Mucosa of rectum (tissue), 2 donors: ENCODE results near the gene WSCD1.

Experiments used
- H3K27ac ChIP-seq, 2 donors: one replicate each; pipeline ENCODE4 v1.7.0; 2013; ENCODE audit warnings: inconsistent platforms in 2 of 2, low read depth in 2 of 2, low read length in 2 of 2
- H3K27me3 ChIP-seq, 2 donors: one replicate each; pipeline ENCODE4 v1.7.0; 2013; ENCODE audit warnings: low read length in 2 of 2; ENCODE audit not compliant: control insufficient read depth in 2 of 2, insufficient read depth in 2 of 2
- H3K36me3 ChIP-seq, 2 donors: one replicate each; pipeline ENCODE4 v1.7.0; 2013; ENCODE audit warnings: low read length in 2 of 2; ENCODE audit not compliant: control insufficient read depth in 2 of 2, insufficient read depth in 2 of 2
- H3K4me1 ChIP-seq, 2 donors: one replicate each; pipeline ENCODE4 v1.7.0; 2013; ENCODE audit warnings: low read length in 2 of 2, mild to moderate bottlenecking in 1 of 2; ENCODE audit not compliant: control insufficient read depth in 2 of 2, insufficient read depth in 2 of 2
- H3K4me3 ChIP-seq, 2 donors: one replicate each; pipeline ENCODE4 v1.7.0; 2013; ENCODE audit warnings: low read length in 2 of 2
- H3K9ac ChIP-seq, 2 donors: one replicate each; pipeline ENCODE4 v1.7.0; 2013; ENCODE audit warnings: low read length in 2 of 2, low read depth in 1 of 2, mild to moderate bottlenecking in 1 of 2
- H3K9me3 ChIP-seq, 2 donors: one replicate each; pipeline ENCODE4 v1.7.0; 2013; ENCODE audit warnings: low read length in 2 of 2; ENCODE audit not compliant: control insufficient read depth in 2 of 2
- donor health status: healthy.
- donor health status: Normal muscosa, but diverticular disease.

Gene WSCD1

DNA sequence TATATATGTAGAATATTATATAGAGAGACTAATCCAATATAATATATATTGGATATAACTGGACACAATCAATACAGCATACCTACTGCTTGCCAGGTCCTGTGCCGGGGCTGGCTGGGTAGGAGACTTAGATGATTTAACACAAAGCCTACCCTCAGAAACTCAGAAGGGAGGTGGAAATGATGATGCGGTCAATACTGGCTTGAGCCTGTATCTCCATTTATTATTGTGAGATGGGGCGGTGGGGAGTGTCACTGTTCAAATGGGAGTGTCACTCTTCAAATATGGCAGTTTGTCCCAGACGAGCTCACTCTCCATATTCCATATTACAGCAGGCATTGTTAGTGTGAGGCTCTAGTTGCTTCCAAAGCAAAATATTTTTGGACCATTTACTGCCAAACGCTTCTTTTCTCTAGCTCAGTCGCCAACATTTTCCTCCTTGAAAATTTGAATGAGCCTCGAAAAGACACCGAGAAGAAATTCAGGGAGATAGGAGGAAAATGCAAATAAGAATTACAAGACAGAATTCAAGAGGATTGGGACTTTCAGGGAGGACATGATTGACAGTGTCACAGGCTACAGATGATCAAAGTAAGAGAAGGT lies 70.7 kb downstream of the WSCD1 start:
- Histone ChIP-seq H3K27me3 (peaks cover 3 to 9% of the 10 kb centered on the region in 2 donors), H3K4me1 (no peaks in the 10 kb centered on the region), H3K9me3 (no peaks in the 10 kb centered on the region), H3K27ac (no peak overlapping the region), H3K9ac (no peak overlapping the region), H3K36me3 (no peaks in the 10 kb centered on the region), H3K4me3 (no peak overlapping the region)

DNA sequence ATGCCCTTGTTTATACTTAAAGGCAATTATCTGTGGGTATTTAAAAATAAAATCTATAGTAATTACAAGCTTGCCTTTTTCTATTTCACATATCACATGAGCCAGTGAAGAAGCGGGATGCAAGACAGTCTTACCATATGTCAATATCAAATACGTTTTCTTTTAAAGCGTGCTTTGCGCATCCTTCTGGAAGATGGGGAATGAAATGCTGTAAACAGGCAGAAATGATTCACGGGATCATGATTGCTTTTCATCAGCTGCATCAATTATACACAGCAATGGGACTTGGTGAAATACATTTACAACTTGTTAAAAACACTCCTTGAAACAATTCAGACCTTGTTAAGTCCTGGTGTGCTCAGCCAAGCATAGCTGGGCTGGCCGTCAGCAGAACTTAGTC lies 72.5 kb downstream of the WSCD1 start:
- no peaks in the 10 kb centered on the region for H3K4me1 ChIP-seq
- no peaks in the 10 kb centered on the region for H3K36me3 ChIP-seq
- H3K4me3 ChIP-seq: no peak overlapping the region
- H3K27me3 ChIP-seq: peaks cover 3 to 4% of the 10 kb centered on the region in 2 donors
- no peak overlapping the region for H3K27ac ChIP-seq
- no peak overlapping the region for H3K9ac ChIP-seq
- no peaks in the 10 kb centered on the region for H3K9me3 ChIP-seq

DNA sequence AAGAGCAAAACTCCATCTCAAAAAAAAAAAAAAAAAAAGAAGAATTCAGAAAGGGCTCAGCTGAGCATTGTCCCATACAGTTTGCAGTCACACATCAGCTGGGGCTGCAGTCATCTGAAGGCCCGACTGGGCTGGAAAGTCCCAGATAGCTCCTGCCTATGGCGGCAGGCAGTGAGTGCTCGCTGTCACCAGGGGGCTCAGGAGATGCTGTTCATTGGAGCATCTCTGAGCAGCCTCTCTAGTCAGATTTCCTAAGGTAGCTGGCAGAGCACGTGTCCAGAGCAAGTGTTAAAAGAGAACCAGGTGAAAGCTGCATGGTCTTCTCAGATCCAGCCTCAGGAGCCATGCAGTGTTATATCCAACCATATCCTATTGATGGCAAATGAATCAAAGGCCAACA lies 75.8 kb downstream of the WSCD1 start:
- Histone ChIP-seq H3K36me3 (no peaks in the 10 kb centered on the region), H3K9me3 (no peaks in the 10 kb centered on the region), H3K9ac (no peak overlapping the region), H3K27me3 (peaks cover 0 to 3% of the 10 kb centered on the region in 2 donors), H3K4me3 (no peak overlapping the region), H3K27ac (no peak overlapping the region), H3K4me1 (no peaks in the 10 kb centered on the region)

DNA sequence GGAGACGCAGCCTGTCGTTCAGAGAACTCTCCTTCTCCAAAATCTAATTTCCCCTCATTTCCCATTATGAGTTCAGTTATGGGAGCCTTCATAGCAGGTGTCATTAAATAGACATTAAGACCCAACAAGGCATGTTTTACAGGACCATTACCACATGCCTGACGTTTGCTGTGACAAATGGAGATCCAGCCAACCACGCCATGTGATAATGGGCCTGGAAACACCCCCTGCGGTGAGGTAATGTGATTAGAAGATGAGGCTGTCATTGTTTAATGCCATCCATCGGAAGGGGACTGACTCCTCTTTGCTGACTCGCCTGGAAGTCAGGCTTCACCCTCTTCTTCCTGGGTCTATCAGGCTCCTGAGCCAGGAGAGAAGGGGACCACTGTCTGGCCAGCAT lies 76.9 kb downstream of the WSCD1 start:
- Histone ChIP-seq H3K36me3 (no peaks in the 10 kb centered on the region), H3K4me3 (no peak overlapping the region), H3K27me3 (peaks cover 0 to 4% of the 10 kb centered on the region in 2 donors)

DNA sequence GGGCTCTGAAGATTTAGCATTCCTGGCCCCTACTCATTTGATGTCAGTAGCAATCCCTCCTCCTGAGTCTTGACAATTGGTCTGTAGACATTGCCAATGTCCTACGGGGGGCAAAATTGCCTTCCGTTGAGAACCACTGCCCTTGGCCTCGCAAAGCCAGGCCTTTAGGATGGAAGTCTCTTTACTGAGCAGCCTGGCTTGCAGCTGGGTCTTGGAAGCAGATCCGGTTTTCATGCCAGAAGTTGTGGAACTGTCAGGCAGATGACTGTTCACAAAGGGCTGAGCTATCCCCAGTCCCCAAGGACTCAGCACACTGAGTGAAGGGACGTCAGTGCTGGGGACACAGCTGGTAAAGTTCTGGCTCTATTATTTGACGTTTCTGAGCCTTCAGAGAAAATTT lies 83.2 kb downstream of the WSCD1 start:
- H3K9me3 ChIP-seq: no peaks in the 10 kb centered on the region
- H3K9ac ChIP-seq: no peak overlapping the region
- H3K4me1 ChIP-seq: no peaks in the 10 kb centered on the region
- H3K27me3 ChIP-seq: peaks cover 0 to 3% of the 10 kb centered on the region in 2 donors
- H3K36me3 ChIP-seq: no peaks in the 10 kb centered on the region
- no peak overlapping the region for H3K4me3 ChIP-seq
- H3K27ac ChIP-seq: no peak overlapping the region

More for the DNA sequence above, 76.9 kb downstream of the WSCD1 start:
- Histone ChIP-seq H3K9me3 (no peaks in the 10 kb centered on the region), H3K4me1 (no peaks in the 10 kb centered on the region), H3K27ac (no peak overlapping the region), H3K9ac (no peak overlapping the region)

DNA sequence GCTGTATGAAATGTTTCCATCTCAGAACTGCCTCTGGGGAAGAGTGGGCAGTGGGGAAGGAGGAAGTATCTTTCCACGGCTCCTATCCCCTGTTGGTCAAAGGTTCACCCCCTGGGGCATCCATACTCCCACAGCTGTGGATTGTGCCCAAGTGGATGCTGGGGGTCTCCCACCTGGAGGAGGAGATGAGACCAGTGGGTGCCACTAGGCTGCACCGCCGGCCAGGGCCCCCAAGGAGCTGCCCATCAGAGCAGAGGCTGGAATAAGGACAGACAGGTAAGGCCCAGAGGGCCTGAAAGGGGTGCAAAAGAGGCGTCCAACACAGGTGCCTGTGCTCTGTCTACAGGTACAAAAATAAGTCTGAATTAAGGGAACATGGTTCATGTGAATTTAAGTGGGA lies 87.5 kb downstream of the WSCD1 start:
- no peak overlapping the region for H3K9ac ChIP-seq
- H3K4me3 ChIP-seq: no peak overlapping the region
- peaks cover 0 to 1% of the 10 kb centered on the region in 2 donors for H3K27me3 ChIP-seq
- H3K36me3 ChIP-seq: no peaks in the 10 kb centered on the region
- no peaks in the 10 kb centered on the region for H3K9me3 ChIP-seq
- no peaks in the 10 kb centered on the region for H3K4me1 ChIP-seq
- no peak overlapping the region for H3K27ac ChIP-seq

DNA sequence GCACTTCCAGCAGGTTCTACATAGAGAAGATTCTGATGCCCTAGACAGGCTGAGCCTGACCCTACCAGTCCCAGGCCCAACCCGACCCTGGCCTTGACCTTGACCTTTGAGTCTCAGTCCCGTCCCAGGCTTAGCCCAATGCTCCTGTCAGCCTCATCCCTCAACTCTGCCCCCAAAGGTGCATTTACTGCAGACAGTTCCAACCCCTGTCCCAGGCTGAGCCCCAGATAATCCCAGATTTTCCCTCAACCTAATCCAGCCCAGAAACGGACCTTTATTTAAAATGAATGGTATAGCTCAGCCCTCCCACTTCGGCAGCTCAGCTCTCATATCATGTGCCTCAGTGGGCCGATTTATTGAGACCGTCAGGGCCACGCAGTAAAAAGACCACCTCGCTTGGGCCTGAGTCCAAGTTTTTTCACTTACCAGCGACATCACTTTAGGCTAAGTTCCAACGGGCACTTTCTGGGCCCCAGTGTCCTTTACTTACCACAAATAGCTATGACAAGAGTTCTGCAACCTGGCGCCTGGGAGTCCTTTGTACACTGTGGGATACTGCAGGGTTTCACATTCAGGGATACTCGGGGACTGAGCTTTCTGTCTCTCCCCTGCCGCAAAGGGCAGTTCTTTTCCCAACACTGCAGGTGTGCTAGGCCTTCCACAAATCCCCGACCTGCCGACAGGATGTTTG lies 89.5 kb downstream of the WSCD1 start:
- H3K36me3 ChIP-seq: no peaks in the 10 kb centered on the region
- H3K27me3 ChIP-seq: peaks cover 0 to 1% of the 10 kb centered on the region in 2 donors
- H3K9me3 ChIP-seq: no peaks in the 10 kb centered on the region
- H3K9ac ChIP-seq: no peak overlapping the region
- no peak overlapping the region for H3K27ac ChIP-seq
- no peak overlapping the region for H3K4me3 ChIP-seq
- no peaks in the 10 kb centered on the region for H3K4me1 ChIP-seq

DNA sequence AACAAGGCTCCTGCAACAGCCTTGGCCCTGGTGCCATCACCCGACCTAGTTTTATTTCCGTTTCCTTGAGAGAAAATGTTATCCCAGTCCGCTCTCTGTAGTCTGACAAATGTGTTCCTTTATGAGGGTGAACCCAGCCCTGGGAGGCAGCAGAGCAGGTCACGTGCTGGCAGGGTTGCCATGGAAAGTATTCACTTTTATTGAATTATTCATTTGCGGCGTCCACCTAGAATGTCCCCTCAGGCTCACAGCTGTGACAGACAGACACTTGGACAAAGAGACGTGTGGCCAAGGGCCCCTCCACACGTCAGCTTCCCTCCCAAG lies 90.0 kb downstream of the WSCD1 start:
- peaks cover 0 to 1% of the 10 kb centered on the region in 2 donors for H3K27me3 ChIP-seq
- no peak overlapping the region for H3K9ac ChIP-seq
- no peak overlapping the region for H3K4me3 ChIP-seq
- no peaks in the 10 kb centered on the region for H3K4me1 ChIP-seq
- no peaks in the 10 kb centered on the region for H3K9me3 ChIP-seq
- no peak overlapping the region for H3K27ac ChIP-seq
- no peaks in the 10 kb centered on the region for H3K36me3 ChIP-seq

DNA sequence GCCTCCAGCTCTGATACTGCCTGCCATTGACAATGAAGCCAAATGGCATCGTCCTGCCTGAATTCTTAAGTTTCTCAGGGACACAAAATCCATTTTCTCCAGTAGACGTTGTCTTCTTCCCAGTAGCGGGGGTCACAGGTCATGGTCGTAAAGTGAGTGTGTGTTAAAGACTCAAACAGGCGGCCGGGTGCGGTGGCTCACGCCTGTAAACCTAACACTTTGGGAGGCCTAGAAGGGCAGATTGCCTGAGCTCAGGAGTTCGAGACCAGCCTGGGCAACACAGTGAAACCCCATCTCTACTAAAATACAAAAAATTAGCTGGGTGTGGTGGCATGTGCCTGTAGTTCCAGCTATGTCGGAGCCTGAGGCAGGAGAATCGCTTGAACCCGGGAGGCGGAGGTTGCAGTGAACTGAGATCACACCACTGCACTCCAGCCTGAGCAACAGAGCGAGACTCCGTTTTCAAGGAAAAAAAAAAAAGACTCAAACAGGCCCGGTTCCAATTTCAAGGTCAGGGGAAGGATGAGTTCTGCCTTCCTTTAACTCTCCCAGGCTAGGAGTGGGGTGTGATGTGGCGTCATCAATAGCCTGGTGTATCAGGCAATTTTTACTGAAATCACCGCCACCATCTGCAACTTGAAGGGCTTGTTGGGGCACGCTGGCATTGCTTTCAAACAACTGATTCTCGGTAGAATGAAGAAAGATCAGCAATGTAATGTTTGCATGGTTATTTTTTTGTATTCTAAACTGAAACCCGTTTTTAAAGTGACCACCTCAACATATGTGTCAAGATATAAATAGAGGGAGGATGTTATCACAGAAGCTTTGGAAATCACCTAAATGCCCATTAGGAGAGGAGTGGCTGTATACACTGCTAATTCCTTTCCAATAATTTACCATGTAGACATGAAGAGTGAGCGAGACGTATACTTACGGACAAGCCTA lies 91.0 kb downstream of the WSCD1 start:
- Histone ChIP-seq H3K27ac (no peak overlapping the region), H3K27me3 (peaks cover 0 to 1% of the 10 kb centered on the region in 2 donors), H3K36me3 (no peaks in the 10 kb centered on the region), H3K9ac (no peak overlapping the region), H3K9me3 (no peaks in the 10 kb centered on the region), H3K4me3 (no peak overlapping the region), H3K4me1 (no peaks in the 10 kb centered on the region)

DNA sequence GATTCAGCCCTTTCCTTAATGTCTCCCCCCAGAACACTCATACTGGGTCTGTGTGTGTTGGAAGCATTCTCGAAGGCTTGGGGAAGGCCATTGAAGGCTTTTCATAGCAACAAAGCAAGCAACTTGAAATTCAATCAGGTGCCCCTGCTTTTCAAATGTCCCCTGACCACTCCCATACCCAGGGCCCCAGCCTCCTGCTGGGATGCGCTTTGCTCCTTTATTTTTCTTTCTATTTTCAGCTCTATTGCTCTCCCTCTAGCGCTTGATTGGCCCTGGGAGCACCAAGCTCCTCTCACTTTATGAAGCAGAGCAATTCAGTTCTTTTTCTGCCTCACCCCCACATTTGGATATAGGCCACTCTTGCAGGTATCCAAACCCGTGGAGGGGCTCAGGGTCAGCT lies 92.0 kb downstream of the WSCD1 start:
- no peaks in the 10 kb centered on the region for H3K9me3 ChIP-seq
- no peak overlapping the region for H3K9ac ChIP-seq
- no peak overlapping the region for H3K27ac ChIP-seq
- H3K27me3 ChIP-seq: peaks cover 0 to 1% of the 10 kb centered on the region in 2 donors
- H3K36me3 ChIP-seq: no peaks in the 10 kb centered on the region
- H3K4me3 ChIP-seq: no peak overlapping the region
- H3K4me1 ChIP-seq: no peaks in the 10 kb centered on the region
